WERI-Rb-1 (cell line): ENCODE results near the gene SLC25A43.
"Not testable (repeated sequence)": the region's sequence is repeated elsewhere in the genome, so short reads cannot be mapped to it uniquely, and the experiment has no call there.

Source experiments
- DNase-seq: peaks from one replicate; pipeline ENCODE4 v3.0.0-alpha.2; 2020
- H3K27ac ChIP-seq: fragments of 250-450 bp; sonication (Bioruptor Pico); 2 replicates; pipeline ENCODE4 v1.5.1; 2020; ENCODE audit warnings: mild to moderate bottlenecking, moderate library complexity
- H3K27me3 ChIP-seq: fragments of 250-450 bp; sonication (Bioruptor Pico); 2 replicates; pipeline ENCODE4 v1.5.1; 2021; ENCODE audit warnings: mild to moderate bottlenecking, low read depth, moderate library complexity; ENCODE audit not compliant: insufficient read depth, severe bottlenecking
- H3K36me3 ChIP-seq: fragments of 250-450 bp; sonication (Bioruptor Pico); 2 replicates; pipeline ENCODE4 v1.5.1; 2020; ENCODE audit warnings: mild to moderate bottlenecking, moderate library complexity
- H3K4me3 ChIP-seq: 2 replicates; pipeline ENCODE4 v1.5.1; 2011; ENCODE audit warnings: low read depth, mild to moderate bottlenecking, control low read depth, low read length
- H3K9me3 ChIP-seq: fragments of 250-450 bp; sonication (Bioruptor Pico); 2 replicates; pipeline ENCODE4 v1.5.1; 2021; ENCODE audit warnings: mild to moderate bottlenecking, moderate library complexity; ENCODE audit not compliant: severe bottlenecking
- CTCF ChIP-seq: IDR thresholded peaks from 2 replicates; pipeline ENCODE4 v1.5.1; 2011; ENCODE audit warnings: low read depth, mild to moderate bottlenecking, control low read depth, inconsistent platforms, low read length

The SLC25A43 gene

GRCh38 chrX:119482481-119483480 lies 83.6 kb downstream of the SLC25A43 start:
- Histone ChIP-seq H3K36me3 (no peaks in the 10 kb centered on the region), H3K27me3 (peaks cover 8% of the 10 kb centered on the region), H3K9me3 (no peaks in the 10 kb centered on the region), H3K4me3 (no peak overlapping the region), H3K27ac (no peak overlapping the region)
- DNase-seq = no peak
- TF ChIP-seq CTCF = peak; percentile 16; the same call in 1 of the 2 replicates

GRCh38 chrX:119486745-119487144 lies 87.6 kb downstream of the SLC25A43 start:
- Histone ChIP-seq H3K27ac (no peak overlapping the region), H3K36me3 (no peaks in the 10 kb centered on the region), H3K27me3 (peaks cover 6% of the 10 kb centered on the region), H3K9me3 (no peaks in the 10 kb centered on the region), H3K4me3 (no peak overlapping the region)
- no peak for TF ChIP-seq CTCF
- DNase-seq = no peak

- not testable (repeated sequence) for H3K9me3 ChIP-seq, H3K27ac ChIP-seq, H3K36me3 ChIP-seq, H3K27me3 ChIP-seq, H3K4me3 ChIP-seq, DNase-seq
These were observed 88.6 kb downstream of the SLC25A43 start for GRCh38 chrX:119487766-119488165.

- no peaks in the 10 kb centered on the region for H3K9me3 ChIP-seq
- no peaks in the 10 kb centered on the region for H3K36me3 ChIP-seq
- peak; percentile 50; the same call in 1 of the 2 replicates for TF ChIP-seq CTCF
- DNase-seq = peak; percentile 52
- peaks cover 6% of the 10 kb centered on the region for H3K27me3 ChIP-seq
- no peak overlapping the region for H3K27ac ChIP-seq
- no peak overlapping the region for H3K4me3 ChIP-seq
These were observed 89.6 kb downstream of the SLC25A43 start for GRCh38 chrX:119488749-119489148.

GRCh38 chrX:119489212-119490074 lies 90.3 kb downstream of the SLC25A43 start:
- peaks cover 6% of the 10 kb centered on the region for H3K27me3 ChIP-seq
- no peak for TF ChIP-seq CTCF
- H3K9me3 ChIP-seq = no peaks in the 10 kb centered on the region
- no peak overlapping the region for H3K27ac ChIP-seq
- no peaks in the 10 kb centered on the region for H3K36me3 ChIP-seq
- DNase-seq = no peak
- no peak overlapping the region for H3K4me3 ChIP-seq

- no peaks in the 10 kb centered on the region for H3K36me3 ChIP-seq
- TF ChIP-seq CTCF = no peak
- H3K9me3 ChIP-seq = no peaks in the 10 kb centered on the region
- H3K27me3 ChIP-seq = peaks cover 6% of the 10 kb centered on the region
- DNase-seq = no peak
- no peak overlapping the region for H3K4me3 ChIP-seq
- H3K27ac ChIP-seq = no peak overlapping the region
These were observed 93.3 kb downstream of the SLC25A43 start for GRCh38 chrX:119492463-119492862.

GRCh38 chrX:119493851-119494495 lies 94.8 kb downstream of the SLC25A43 start:
- H3K4me3 ChIP-seq, H3K9me3 ChIP-seq, DNase-seq, H3K36me3 ChIP-seq, H3K27me3 ChIP-seq, H3K27ac ChIP-seq: not testable (repeated sequence)
